ENCODE results near the gene WRAP53.

WRAP53 gene

DNA sequence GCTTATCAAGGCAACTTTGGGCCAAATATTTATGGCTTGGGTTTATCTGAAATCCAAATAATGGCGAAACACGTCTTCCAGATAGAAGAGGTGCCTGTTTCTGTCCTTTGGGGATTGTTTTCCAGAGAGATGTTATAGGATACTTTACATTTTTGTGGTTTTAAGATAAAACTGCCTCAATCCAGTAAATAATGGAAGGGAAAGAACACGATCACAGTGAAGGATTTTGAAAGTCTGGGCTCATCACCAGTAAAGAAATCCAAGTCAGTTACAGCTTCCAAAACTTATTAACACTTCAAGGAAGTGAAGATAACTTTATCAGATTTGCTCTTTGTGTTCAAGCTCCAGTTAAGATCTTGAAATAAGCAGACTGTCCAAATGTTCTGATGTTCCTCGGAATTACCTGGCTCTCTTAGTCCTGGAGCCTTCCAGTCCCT, 59.4 kb downstream of the WRAP53 start:
- no peak for FAIRE-seq

DNA sequence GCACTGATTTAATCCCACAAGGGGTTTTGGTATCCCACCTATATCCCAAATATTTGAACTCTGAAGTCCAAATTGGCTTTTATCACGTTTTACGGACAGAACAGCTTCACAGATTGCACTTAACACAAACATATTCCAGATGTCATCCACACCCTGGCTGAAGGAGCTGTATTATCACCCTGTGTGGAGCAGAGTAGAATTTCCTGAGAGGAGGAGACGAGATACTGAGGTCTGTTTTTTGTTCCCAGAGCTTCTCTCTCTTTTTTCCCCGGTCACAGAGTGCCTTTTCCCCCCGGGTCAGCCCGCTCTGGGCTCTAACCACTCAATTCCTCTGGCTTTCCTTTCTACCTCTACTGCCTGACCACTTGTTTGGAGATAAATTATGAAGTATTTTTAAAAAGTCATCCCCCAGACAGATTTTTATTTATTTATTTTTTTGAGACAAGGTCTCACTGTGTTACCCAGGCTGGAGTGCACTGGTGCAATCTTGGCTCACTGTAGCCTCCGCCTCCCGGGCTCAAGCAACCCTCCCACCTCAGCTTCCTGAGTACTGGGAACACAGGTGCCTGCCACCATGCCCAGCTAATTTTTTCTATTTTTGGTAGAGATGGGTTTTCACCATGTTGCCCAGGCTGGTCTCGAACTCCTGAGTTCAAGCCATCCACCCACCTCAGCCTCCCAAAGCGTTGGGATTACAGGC, 59.9 kb downstream of the WRAP53 start:
- no peak for FAIRE-seq

DNA sequence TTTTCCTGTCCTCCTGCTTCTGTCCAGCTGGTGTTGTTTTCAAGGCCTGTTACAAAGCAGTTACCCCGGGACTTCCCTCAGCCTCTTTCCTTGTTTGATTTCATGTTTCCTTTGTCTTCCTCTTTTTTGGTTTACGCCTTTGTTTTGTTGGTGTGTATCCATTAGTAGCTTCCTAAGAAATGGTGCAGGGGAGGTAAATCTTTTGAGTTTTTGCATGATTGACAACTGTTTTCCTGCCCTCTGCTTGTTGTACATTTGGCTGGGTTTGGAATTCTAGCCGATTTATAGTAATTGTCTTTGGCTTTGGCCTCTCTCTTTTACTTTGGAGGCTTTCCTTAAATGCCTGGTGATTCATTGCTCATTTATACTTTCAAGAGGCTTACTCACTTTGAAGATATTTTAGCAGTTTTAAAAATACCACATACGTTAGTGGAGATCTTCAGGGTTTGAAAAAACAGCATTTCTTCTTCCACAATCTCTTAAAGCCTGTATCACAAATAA, 62.1 kb downstream of the WRAP53 start:
- FAIRE-seq: no peak
